NCI-H128 (cell line): ENCODE results near the gene SUFU.

Experiments used
- DNase-seq: peaks from one replicate; lab custom pipeline; 2025; ENCODE audit not compliant: unreplicated experiment; lab: John Stamatoyannopoulos, UW

SUFU gene

GRCh38 chr10:102546606-102547320 lies 43.0 kb downstream of the SUFU start:
- DNase-seq = no peak

- no peak for DNase-seq
These were observed 45.8 kb downstream of the SUFU start for GRCh38 chr10:102549549-102549948.

GRCh38 chr10:102550636-102551210 lies 47.0 kb downstream of the SUFU start:
- no peak for DNase-seq

GRCh38 chr10:102552533-102552932 lies 48.8 kb downstream of the SUFU start:
- no peak for DNase-seq

- no peak for DNase-seq
These were observed 50.0 kb downstream of the SUFU start for GRCh38 chr10:102553771-102554170.

GRCh38 chr10:102554531-102554930 lies 50.8 kb downstream of the SUFU start:
- DNase-seq = no peak

GRCh38 chr10:102555781-102556328 lies 52.1 kb downstream of the SUFU start:
- no peak for DNase-seq

- no peak for DNase-seq
These were observed 53.8 kb downstream of the SUFU start for GRCh38 chr10:102557569-102557968.

- DNase-seq = no peak
These were observed 56.0 kb downstream of the SUFU start for GRCh38 chr10:102559764-102560163.

GRCh38 chr10:102564209-102564834 lies 60.5 kb downstream of the SUFU start:
- no peak for DNase-seq

GRCh38 chr10:102565793-102566192 lies 62.0 kb downstream of the SUFU start:
- no peak for DNase-seq

- no peak for DNase-seq
These were observed 75.0 kb downstream of the SUFU start for GRCh38 chr10:102578782-102579181.

- DNase-seq = no peak
These were observed 75.6 kb downstream of the SUFU start for GRCh38 chr10:102579328-102579727.

GRCh38 chr10:102580230-102580629 lies 76.5 kb downstream of the SUFU start:
- no peak for DNase-seq

- no peak for DNase-seq
These were observed 77.6 kb downstream of the SUFU start for GRCh38 chr10:102581401-102581800.

- DNase-seq = no peak
These were observed 78.3 kb downstream of the SUFU start for GRCh38 chr10:102581981-102582580.

- DNase-seq = peak; percentile 55
These were observed 80.0 kb downstream of the SUFU start for GRCh38 chr10:102583435-102584417.

- DNase-seq = no peak
These were observed 81.3 kb downstream of the SUFU start for GRCh38 chr10:102585026-102585425.

- DNase-seq = no peak
These were observed 83.1 kb downstream of the SUFU start for GRCh38 chr10:102586858-102587257.

- DNase-seq = no peak
These were observed 85.1 kb downstream of the SUFU start for GRCh38 chr10:102588875-102589274.
